ENCODE measurements around the gene GAD1. TPM values are rescaled to one million over a fixed set of nuclear protein-coding genes. Genes with fewer than 3 reads are reported as not detected.

The GAD1 gene
- total and polyA plus RNA-seq, 2 donors (not counting 3 experiments of a cell fraction or from before 2014, with no cell fraction given) = 0.60 to 0.62 TPM

DNA sequence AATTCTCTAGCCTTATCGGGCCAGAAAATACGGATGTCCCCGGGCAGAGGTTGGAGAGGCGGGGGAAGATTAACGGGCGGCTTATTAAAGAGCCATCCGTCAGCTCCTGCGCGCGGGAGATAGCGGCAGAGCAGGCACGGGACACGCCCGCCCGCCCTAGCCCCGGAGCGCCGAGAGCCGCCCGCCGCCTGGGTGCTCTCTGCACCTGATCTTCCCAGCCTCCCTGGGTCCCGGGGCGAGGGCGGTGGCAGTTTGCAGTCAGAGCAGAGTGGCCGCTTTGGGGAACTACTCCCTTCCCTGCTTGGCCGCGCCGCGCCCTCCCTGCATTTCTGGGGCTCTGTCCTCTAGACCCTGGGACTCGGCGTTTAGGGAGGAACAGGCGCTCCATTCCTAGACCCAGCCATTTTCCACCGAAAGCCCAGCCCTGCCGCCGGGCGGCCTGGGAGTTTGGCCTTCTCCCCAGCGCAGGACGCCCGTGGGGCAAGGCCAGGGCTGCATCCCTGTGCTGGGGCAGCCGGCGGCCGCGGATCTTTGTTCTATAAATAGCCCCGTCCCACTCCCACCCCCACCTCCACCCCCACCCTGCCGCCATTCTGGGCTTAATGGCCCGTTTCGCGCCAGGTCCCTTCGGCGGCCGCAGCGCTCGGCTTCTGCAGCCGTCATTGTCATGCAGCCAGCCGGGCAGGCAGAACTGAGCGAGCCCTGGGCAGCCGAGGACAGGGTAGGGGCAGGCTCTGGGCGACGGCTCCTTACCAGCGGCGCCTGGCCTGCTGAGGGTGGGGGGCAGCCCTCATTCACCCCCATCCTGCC lies 6.6 kb downstream of the GAD1 start:
- H3K9ac ChIP-seq (replicated peaks; ENCODE audit: extremely low read depth, insufficient read depth, low read length) = no peak overlapping the region
- BruUV-seq (replicated peaks) = no TSS peak

DNA sequence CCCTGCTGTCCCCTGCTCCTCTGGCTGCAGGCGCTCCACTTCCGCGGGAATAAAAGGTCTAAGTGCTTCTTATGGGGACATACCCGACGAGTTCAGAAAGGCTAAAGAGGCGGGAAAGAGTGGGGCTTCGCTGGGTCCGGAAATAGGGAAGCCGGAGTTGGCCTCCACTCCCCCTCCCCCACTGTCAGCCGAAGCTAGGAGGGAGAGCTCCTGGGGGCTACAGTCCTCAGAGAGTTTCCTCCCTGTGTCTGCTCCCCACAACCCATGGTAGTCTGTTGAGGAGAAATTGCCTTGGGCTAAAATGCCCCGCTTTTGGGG lies 7.2 kb downstream of the GAD1 start:
- FAIRE-seq (no peak), DNase-seq (ENCODE audit: low read depth, low spot score) (no peak)
- H3K4me1 ChIP-seq (ENCODE audit: control insufficient read depth, extremely low read depth, insufficient read depth, low read length) = peaks cover 3% of the 10 kb centered on the region
- dilution Hi-C loops (cut with MboI; ENCODE audit: extremely low pct_ligation_motif_present, low sequenced_read_pairs) = no loop called here
- H2AFZ ChIP-seq (ENCODE audit: low read depth, low read length) = no peak overlapping the region
- H3K9ac ChIP-seq (replicated peaks; ENCODE audit: extremely low read depth, insufficient read depth, low read length) = no peak overlapping the region
- no peak for TF ChIP-seq MYC (IDR thresholded peaks at IDR 0.05; ENCODE audit: low read depth, low read length)
- no peak overlapping the region for H3K4me3 ChIP-seq (replicated peaks in 1 of 3; ENCODE audit: insufficient read depth in 1 of 3, low read depth in 1 of 3, low read length in 3 of 3)
- no peaks in the 10 kb centered on the region for H3K9me3 ChIP-seq (replicated peaks; ENCODE audit: control insufficient read depth, insufficient read depth, low read length)
- no peaks in the 10 kb centered on the region for H3K79me2 ChIP-seq (ENCODE audit: control insufficient read depth, insufficient read depth, low read length)
- BruUV-seq (replicated peaks) = no TSS peak
- intact Hi-C loops (cut with micrococcal nuclease) = no loop called here
- POLR2A ChIA-PET = no interaction called here
- H3K27ac ChIP-seq (ENCODE audit: insufficient read depth, low read depth, low read length) = no peak overlapping the region
- H3K36me3 ChIP-seq (ENCODE audit: control insufficient read depth in 2 of 2, extremely low read depth in 1 of 2, insufficient read depth in 2 of 2, low read length in 2 of 2) = no peaks in the 10 kb centered on the region
- CTCF ChIA-PET = no interaction called here
- H3K4me2 ChIP-seq (ENCODE audit: insufficient read depth, low read length) = no peak overlapping the region
- no peaks in the 10 kb centered on the region for H4K20me1 ChIP-seq (replicated peaks; ENCODE audit: control insufficient read depth, extremely low read depth, insufficient read depth, low read length)
- H3K27me3 ChIP-seq (ENCODE audit: control insufficient read depth in 2 of 2, insufficient read depth in 2 of 2, low read length in 2 of 2) = peaks cover 65 to 66% of the 10 kb centered on the region in 2 experiments
- H3K9me1 ChIP-seq (replicated peaks; ENCODE audit: control insufficient read depth, extremely low read depth, insufficient read depth, low read length) = no peaks in the 10 kb centered on the region

More for the DNA sequence above, 6.6 kb downstream of the GAD1 start:
- H3K9me3 ChIP-seq (replicated peaks; ENCODE audit: control insufficient read depth, insufficient read depth, low read length) = no peaks in the 10 kb centered on the region
- no peak overlapping the region for H3K4me3 ChIP-seq (replicated peaks in 1 of 3; ENCODE audit: insufficient read depth in 1 of 3, low read depth in 1 of 3, low read length in 3 of 3)
- H3K79me2 ChIP-seq (ENCODE audit: control insufficient read depth, insufficient read depth, low read length) = no peaks in the 10 kb centered on the region
- ChIA-PET POLR2A (no interaction called here), CTCF (interaction anchor here (1.0 to 2.1 kb wide), 7 partner anchors 8 to 892 kb away, joined by 3 to 9 read pairs (median 3); no protein-coding TSS in a partner anchor)
- no peaks in the 10 kb centered on the region for H3K9me1 ChIP-seq (replicated peaks; ENCODE audit: control insufficient read depth, extremely low read depth, insufficient read depth, low read length)
- H3K4me2 ChIP-seq (ENCODE audit: insufficient read depth, low read length) = no peak overlapping the region
- no peaks in the 10 kb centered on the region for H4K20me1 ChIP-seq (replicated peaks; ENCODE audit: control insufficient read depth, extremely low read depth, insufficient read depth, low read length)
- no peak overlapping the region for H2AFZ ChIP-seq (ENCODE audit: low read depth, low read length)
- intact Hi-C loops (cut with micrococcal nuclease) = no loop called here
- H3K4me1 ChIP-seq (ENCODE audit: control insufficient read depth, extremely low read depth, insufficient read depth, low read length) = peaks cover 6% of the 10 kb centered on the region
- dilution Hi-C loops (cut with MboI; ENCODE audit: extremely low pct_ligation_motif_present, low sequenced_read_pairs) = no loop called here
- no peak overlapping the region for H3K27ac ChIP-seq (ENCODE audit: insufficient read depth, low read depth, low read length)
- H3K36me3 ChIP-seq (ENCODE audit: control insufficient read depth in 2 of 2, extremely low read depth in 1 of 2, insufficient read depth in 2 of 2, low read length in 2 of 2) = no peaks in the 10 kb centered on the region
- FAIRE-seq = no peak
- DNase-seq (ENCODE audit: low read depth, low spot score) = no peak
- peaks cover 70 to 72% of the 10 kb centered on the region in 2 experiments for H3K27me3 ChIP-seq (ENCODE audit: control insufficient read depth in 2 of 2, insufficient read depth in 2 of 2, low read length in 2 of 2)
- TF ChIP-seq POLR2AphosphoS5 (IDR thresholded peaks at IDR 0.05; ENCODE audit: insufficient read depth, low read depth, low read length) = no peak
- peak; percentile 67 for TF ChIP-seq EZH2 (IDR thresholded peaks at IDR 0.05; ENCODE audit: borderline replicate concordance, low read depth, low read length, severe bottlenecking)
- TF ChIP-seq, protein P1, sequence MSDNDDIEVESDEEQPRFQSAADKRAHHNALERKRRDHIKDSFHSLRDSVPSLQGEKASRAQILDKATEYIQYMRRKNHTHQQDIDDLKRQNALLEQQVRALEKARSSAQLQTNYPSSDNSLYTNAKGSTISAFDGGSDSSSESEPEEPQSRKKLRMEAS (IDR thresholded peaks at IDR 0.05; ENCODE audit: insufficient read depth, insufficient read length) = no peak
- TF ChIP-seq FOS (IDR thresholded peaks at IDR 0.05; ENCODE audit: borderline replicate concordance, insufficient read depth, low read length) = no peak
- no peak for TF ChIP-seq JUN (IDR thresholded peaks at IDR 0.05; ENCODE audit: borderline replicate concordance, insufficient read depth, insufficient read length, low read depth)
- no peak for TF ChIP-seq GATA2 (IDR thresholded peaks at IDR 0.05; ENCODE audit: insufficient read depth, insufficient read length, low read depth, low read length)
- TF ChIP-seq MYC (IDR thresholded peaks at IDR 0.05; ENCODE audit: low read depth, low read length) = no peak
